ENCODE measurements around the gene SELENOS. TPM values are rescaled to one million over a fixed set of nuclear protein-coding genes. Genes with fewer than 3 reads are reported as not detected.

The SELENOS gene
- polyA plus RNA-seq, 1 donor from 2014 or later: 136 TPM

DNA sequence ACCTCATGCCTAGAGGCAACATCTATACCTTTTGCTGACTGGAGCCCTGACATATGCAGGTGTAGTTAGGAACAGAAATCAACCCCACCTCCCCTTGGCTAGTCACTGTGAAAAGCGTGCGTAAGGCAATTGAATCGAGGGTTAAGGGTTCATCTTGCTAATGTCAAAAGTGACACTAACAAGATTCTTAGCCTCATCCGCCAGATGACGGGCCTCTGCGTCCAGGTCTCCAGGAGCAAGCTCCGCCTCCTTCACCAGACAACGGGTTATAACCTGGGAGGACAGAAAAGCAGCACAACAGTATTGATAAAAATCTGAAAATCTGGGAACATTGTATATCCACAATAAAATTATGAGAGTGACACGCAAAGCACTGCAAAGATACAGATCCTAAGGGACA, 4.7 kb downstream of the SELENOS start:
- no peak for TF ChIP-seq SMC3 (conservative IDR thresholded peaks at IDR 0.05; ENCODE audit: poor library complexity)
- no peak for TF ChIP-seq RAD21 (conservative IDR thresholded peaks at IDR 0.05)
- TF ChIP-seq, protein P1, sequence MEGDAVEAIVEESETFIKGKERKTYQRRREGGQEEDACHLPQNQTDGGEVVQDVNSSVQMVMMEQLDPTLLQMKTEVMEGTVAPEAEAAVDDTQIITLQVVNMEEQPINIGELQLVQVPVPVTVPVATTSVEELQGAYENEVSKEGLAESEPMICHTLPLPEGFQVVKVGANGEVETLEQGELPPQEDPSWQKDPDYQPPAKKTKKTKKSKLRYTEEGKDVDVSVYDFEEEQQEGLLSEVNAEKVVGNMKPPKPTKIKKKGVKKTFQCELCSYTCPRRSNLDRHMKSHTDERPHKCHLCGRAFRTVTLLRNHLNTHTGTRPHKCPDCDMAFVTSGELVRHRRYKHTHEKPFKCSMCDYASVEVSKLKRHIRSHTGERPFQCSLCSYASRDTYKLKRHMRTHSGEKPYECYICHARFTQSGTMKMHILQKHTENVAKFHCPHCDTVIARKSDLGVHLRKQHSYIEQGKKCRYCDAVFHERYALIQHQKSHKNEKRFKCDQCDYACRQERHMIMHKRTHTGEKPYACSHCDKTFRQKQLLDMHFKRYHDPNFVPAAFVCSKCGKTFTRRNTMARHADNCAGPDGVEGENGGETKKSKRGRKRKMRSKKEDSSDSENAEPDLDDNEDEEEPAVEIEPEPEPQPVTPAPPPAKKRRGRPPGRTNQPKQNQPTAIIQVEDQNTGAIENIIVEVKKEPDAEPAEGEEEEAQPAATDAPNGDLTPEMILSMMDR (IDR thresholded peaks at IDR 0.05; ENCODE audit: poor library complexity, severe bottlenecking): no peak
- no peak for TF ChIP-seq EZH2 (IDR thresholded peaks at IDR 0.05; ENCODE audit: borderline replicate concordance, insufficient read depth, low read length, poor library complexity, severe bottlenecking)
- TF ChIP-seq, protein P2, sequence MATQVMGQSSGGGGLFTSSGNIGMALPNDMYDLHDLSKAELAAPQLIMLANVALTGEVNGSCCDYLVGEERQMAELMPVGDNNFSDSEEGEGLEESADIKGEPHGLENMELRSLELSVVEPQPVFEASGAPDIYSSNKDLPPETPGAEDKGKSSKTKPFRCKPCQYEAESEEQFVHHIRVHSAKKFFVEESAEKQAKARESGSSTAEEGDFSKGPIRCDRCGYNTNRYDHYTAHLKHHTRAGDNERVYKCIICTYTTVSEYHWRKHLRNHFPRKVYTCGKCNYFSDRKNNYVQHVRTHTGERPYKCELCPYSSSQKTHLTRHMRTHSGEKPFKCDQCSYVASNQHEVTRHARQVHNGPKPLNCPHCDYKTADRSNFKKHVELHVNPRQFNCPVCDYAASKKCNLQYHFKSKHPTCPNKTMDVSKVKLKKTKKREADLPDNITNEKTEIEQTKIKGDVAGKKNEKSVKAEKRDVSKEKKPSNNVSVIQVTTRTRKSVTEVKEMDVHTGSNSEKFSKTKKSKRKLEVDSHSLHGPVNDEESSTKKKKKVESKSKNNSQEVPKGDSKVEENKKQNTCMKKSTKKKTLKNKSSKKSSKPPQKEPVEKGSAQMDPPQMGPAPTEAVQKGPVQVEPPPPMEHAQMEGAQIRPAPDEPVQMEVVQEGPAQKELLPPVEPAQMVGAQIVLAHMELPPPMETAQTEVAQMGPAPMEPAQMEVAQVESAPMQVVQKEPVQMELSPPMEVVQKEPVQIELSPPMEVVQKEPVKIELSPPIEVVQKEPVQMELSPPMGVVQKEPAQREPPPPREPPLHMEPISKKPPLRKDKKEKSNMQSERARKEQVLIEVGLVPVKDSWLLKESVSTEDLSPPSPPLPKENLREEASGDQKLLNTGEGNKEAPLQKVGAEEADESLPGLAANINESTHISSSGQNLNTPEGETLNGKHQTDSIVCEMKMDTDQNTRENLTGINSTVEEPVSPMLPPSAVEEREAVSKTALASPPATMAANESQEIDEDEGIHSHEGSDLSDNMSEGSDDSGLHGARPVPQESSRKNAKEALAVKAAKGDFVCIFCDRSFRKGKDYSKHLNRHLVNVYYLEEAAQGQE (IDR thresholded peaks at IDR 0.05; ENCODE audit: borderline replicate concordance): no peak
- TF ChIP-seq MXI1 (conservative IDR thresholded peaks at IDR 0.05; ENCODE audit: poor library complexity, severe bottlenecking): no peak
- TF ChIP-seq POLR2AphosphoS5 (IDR thresholded peaks at IDR 0.05): no peak
- TF ChIP-seq EP300 (conservative IDR thresholded peaks at IDR 0.05; ENCODE audit: poor library complexity, severe bottlenecking): no peak
- no peak for TF ChIP-seq TAF1 (IDR thresholded peaks at IDR 0.05; ENCODE audit: low read depth)
- Histone ChIP-seq H3K27me3 (ENCODE audit: insufficient read depth, low read depth, low read length) (no peaks in the 10 kb centered on the region), H3K36me3 (ENCODE audit: insufficient read depth, low read length) (no peaks in the 10 kb centered on the region), H3K9me3 (ENCODE audit: low read length) (no peaks in the 10 kb centered on the region), H3K4me2 (ENCODE audit: low read length) (no peak overlapping the region), H3K4me3 (ENCODE audit: low read length) (no peak overlapping the region), H3K9ac (ENCODE audit: low read length) (no peak overlapping the region), H4K20me1 (ENCODE audit: insufficient read depth) (no peaks in the 10 kb centered on the region), H3F3A (ENCODE audit: insufficient read depth, low read length, poor library complexity, severe bottlenecking) (no peaks in the 10 kb centered on the region), H3K9me2 (ENCODE audit: insufficient read depth, low read length) (no peaks in the 10 kb centered on the region), H2AFZ (ENCODE audit: low read depth, low read length) (no peak overlapping the region), H3K27ac (ENCODE audit: low read length) (no peak overlapping the region), H3K79me2 (replicated peaks; ENCODE audit: insufficient read depth, low read length) (peaks cover 17% of the 10 kb centered on the region)

DNA sequence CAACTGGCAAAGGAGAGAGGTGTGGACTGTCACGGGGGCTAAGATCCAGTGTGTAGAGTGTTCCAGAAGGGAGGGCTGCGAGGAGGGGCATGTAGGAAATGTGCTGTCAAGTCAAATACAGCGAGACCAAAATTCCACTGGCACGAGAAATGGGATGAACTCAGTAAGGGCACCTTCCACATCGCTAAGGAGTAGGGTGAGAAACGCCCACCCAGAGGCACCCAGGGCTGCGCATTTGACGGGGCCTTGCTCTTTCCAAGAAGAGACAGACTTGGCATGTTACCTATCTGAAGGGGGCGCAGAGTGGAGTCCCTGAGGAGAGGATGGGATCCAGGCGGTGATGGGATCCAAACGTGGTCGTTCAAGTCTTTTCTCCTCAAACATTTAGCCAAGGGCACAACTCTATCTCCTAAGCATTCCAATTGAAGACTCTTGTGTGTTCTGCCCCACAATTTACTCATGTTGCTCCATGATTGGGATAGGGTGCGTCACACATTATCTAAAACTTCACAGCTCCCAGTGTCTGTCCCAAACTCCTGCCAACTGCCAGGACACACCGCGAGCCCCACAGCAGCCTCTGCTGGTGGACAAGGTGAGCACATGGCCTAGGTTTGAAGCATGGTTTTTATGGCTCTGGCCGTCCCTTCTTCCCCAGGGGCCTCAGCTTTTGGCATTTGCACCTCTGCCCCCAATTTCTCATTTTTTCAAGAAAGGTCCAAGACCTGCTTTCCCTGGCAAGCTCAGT, 7.6 kb downstream of the SELENOS start:
- TF ChIP-seq, protein P1 (IDR thresholded peaks at IDR 0.05; ENCODE audit: poor library complexity, severe bottlenecking): no peak
- TF ChIP-seq TAF1 (IDR thresholded peaks at IDR 0.05; ENCODE audit: low read depth): no peak
- TF ChIP-seq EP300 (conservative IDR thresholded peaks at IDR 0.05; ENCODE audit: poor library complexity, severe bottlenecking): no peak
- TF ChIP-seq EZH2 (IDR thresholded peaks at IDR 0.05; ENCODE audit: borderline replicate concordance, insufficient read depth, low read length, poor library complexity, severe bottlenecking): no peak
- Histone ChIP-seq H3K27ac (ENCODE audit: low read length) (no peak overlapping the region), H3F3A (ENCODE audit: insufficient read depth, low read length, poor library complexity, severe bottlenecking) (no peaks in the 10 kb centered on the region), H3K9me3 (ENCODE audit: low read length) (no peaks in the 10 kb centered on the region), H3K27me3 (ENCODE audit: insufficient read depth, low read depth, low read length) (no peaks in the 10 kb centered on the region), H3K36me3 (ENCODE audit: insufficient read depth, low read length) (no peaks in the 10 kb centered on the region), H3K4me3 (ENCODE audit: low read length) (no peak overlapping the region), H3K4me2 (ENCODE audit: low read length) (no peak overlapping the region), H3K9me2 (ENCODE audit: insufficient read depth, low read length) (no peaks in the 10 kb centered on the region), H3K9ac (ENCODE audit: low read length) (no peak overlapping the region), H2AFZ (ENCODE audit: low read depth, low read length) (no peak overlapping the region), H4K20me1 (ENCODE audit: insufficient read depth) (no peaks in the 10 kb centered on the region), H3K79me2 (replicated peaks; ENCODE audit: insufficient read depth, low read length) (no peaks in the 10 kb centered on the region)
